H1 (cell line): ENCODE data around the gene PRKCA.

Source experiments
- CHD2 ChIP-seq: IDR thresholded peaks from 2 replicates; pipeline ENCODE4 v1.6.1; 2012; ENCODE audit warnings: low read length, improper control_type of control experiment
- JUN ChIP-seq: IDR thresholded peaks from 2 replicates; pipeline ENCODE4 v1.6.1; 2011; ENCODE audit warnings: low read depth, mild to moderate bottlenecking, improper control_type of control experiment, low read length
- SAP30 ChIP-seq: fragments of 300-600 bp; sonication (generic); IDR thresholded peaks from 2 replicates; pipeline ENCODE4 v1.7.1; 2012; ENCODE audit warnings: low read length, moderate library complexity, mild to moderate bottlenecking, inconsistent platforms; ENCODE audit not compliant: insufficient read depth, insufficient replicate concordance
- TF ChIP-seq, protein P1 (sequence below), 3 experiments: IDR thresholded peaks; 1 replicate in 2 of 3; 2 replicates in 1 of 3; pipeline versions ENCODE4 v1.5.1 to v1.6.1; 2011; ENCODE audit warnings: low read length in 3 of 3, mild to moderate bottlenecking in 3 of 3, inconsistent platforms in 2 of 3, low read depth in 1 of 3, moderate library complexity in 1 of 3; ENCODE audit not compliant: insufficient read depth in 1 of 3; ENCODE audit errors: control extremely low read depth in 1 of 3

DNA sequence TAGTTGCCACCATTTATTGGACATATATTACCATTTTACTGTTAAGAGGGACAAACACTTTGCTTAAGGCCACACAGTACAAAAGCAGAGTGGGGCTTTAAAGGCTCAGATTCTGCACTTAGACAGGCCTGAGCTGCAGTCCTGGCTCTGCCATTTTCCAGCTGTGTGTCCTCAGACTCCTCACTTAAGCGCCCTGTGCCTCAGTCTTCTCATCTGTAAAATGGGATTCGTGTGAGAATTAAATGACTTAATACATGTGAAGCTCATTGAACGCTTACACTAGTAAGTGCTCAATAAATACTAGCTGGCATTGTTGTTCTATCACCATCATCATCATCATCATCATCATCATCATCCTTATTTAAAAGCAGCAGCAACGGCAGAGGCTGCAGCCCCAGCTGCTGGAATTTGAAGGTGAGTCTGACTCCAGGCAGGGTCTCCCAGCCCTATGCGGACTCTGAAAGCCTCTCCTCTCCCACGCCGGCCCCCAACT, 532.1 kb downstream of the PRKCA start:
- no peak for TF ChIP-seq SAP30
- no peak for TF ChIP-seq JUN
- TF ChIP-seq CHD2, result no peak
- TF ChIP-seq, protein P1, sequence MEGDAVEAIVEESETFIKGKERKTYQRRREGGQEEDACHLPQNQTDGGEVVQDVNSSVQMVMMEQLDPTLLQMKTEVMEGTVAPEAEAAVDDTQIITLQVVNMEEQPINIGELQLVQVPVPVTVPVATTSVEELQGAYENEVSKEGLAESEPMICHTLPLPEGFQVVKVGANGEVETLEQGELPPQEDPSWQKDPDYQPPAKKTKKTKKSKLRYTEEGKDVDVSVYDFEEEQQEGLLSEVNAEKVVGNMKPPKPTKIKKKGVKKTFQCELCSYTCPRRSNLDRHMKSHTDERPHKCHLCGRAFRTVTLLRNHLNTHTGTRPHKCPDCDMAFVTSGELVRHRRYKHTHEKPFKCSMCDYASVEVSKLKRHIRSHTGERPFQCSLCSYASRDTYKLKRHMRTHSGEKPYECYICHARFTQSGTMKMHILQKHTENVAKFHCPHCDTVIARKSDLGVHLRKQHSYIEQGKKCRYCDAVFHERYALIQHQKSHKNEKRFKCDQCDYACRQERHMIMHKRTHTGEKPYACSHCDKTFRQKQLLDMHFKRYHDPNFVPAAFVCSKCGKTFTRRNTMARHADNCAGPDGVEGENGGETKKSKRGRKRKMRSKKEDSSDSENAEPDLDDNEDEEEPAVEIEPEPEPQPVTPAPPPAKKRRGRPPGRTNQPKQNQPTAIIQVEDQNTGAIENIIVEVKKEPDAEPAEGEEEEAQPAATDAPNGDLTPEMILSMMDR (IDR thresholded peaks at IDR 0.05; ENCODE audit: control extremely low read depth in 1 of 3, insufficient read depth in 1 of 3, low read depth in 1 of 3, low read length in 3 of 3), result no peak
